SU-DHL-6 (cell line): Measurements from ENCODE around the gene ORAI2.

Source experiments
- H2AFZ ChIP-seq: fragments of 200-600 bp; sonication (generic); 2 replicates; pipeline ENCODE4 v1.6.1; 2014; ENCODE audit warnings: low read depth, mild to moderate bottlenecking, moderate library complexity, mixed read lengths, antibody characterized with exemption, low read length; ENCODE audit not compliant: severe bottlenecking
- H3F3A ChIP-seq: fragments of 200-600 bp; shearing (Covaris generic); 2 replicates; pipeline ENCODE4 v1.6.0; 2016; ENCODE audit warnings: antibody characterized with exemption, mild to moderate bottlenecking; ENCODE audit not compliant: insufficient read depth
- H3K27ac ChIP-seq: fragments of 200-600 bp; sonication (generic); 2 replicates; pipeline ENCODE4 v1.5.1; 2016; ENCODE audit warnings: low read depth, mild to moderate bottlenecking, low read length, moderate library complexity, mixed read lengths
- H3K27me3 ChIP-seq: fragments of 200-600 bp; sonication (generic), shearing (Covaris generic); 2 replicates; pipeline ENCODE4 v1.6.0; 2014; ENCODE audit warnings: mild to moderate bottlenecking, low read length
- H3K36me3 ChIP-seq: fragments of 200-600 bp; sonication (generic); 2 replicates; pipeline ENCODE4 v1.6.1; 2014; ENCODE audit warnings: mild to moderate bottlenecking, low read length, mixed read lengths
- H3K4me2 ChIP-seq: fragments of 300-600, 200-600 bp; shearing (Covaris generic), sonication (generic); 2 replicates; pipeline ENCODE4 v1.6.0; 2014; ENCODE audit warnings: low read length, low read depth, mild to moderate bottlenecking; ENCODE audit not compliant: poor library complexity, severe bottlenecking
- H3K4me3 ChIP-seq: fragments of 200-600 bp; sonication (generic); 2 replicates; pipeline ENCODE4 v1.5.1; 2014; ENCODE audit warnings: antibody characterized with exemption, low read length, mild to moderate bottlenecking, mixed read lengths; ENCODE audit not compliant: insufficient read depth, poor library complexity, severe bottlenecking
- H3K79me2 ChIP-seq: fragments of 200-600 bp; sonication (generic); 2 replicates; pipeline ENCODE4 v1.6.1; 2014; ENCODE audit warnings: mild to moderate bottlenecking, low read length, moderate library complexity; ENCODE audit not compliant: insufficient read depth
- H3K9ac ChIP-seq: fragments of 200-600 bp; sonication (generic); 2 replicates; pipeline ENCODE4 v1.7.0; 2014; ENCODE audit warnings: mild to moderate bottlenecking, low read length
- H3K9me2 ChIP-seq: fragments of 200-600 bp; sonication (generic); replicated peaks from 2 replicates; pipeline ENCODE4 v1.6.1; 2014; ENCODE audit warnings: low read length; ENCODE audit not compliant: insufficient read depth
- H3K9me3 ChIP-seq: fragments of 200-600 bp; sonication (generic); 2 replicates; pipeline ENCODE4 v1.6.1; 2014; ENCODE audit warnings: low read length, mixed read lengths; ENCODE audit not compliant: insufficient read depth
- H4K20me1 ChIP-seq: fragments of 200-600 bp; sonication (generic); 2 replicates; pipeline ENCODE4 v1.6.1; 2014; ENCODE audit warnings: low read depth, mild to moderate bottlenecking, antibody characterized with exemption, low read length, moderate library complexity, mixed read lengths
- CTCF ChIP-seq: fragments of 200-600 bp; sonication (generic); IDR thresholded peaks from one replicate; pipeline ENCODE4 v1.5.1; 2017; ENCODE audit warnings: antibody characterized with exemption, mild to moderate bottlenecking, low read length, moderate library complexity; ENCODE audit not compliant: insufficient read depth, poor library complexity, severe bottlenecking
- EZH2phosphoT487 ChIP-seq: fragments of 200-600 bp; sonication (generic), shearing (Covaris generic); conservative IDR thresholded peaks from 2 replicates; pipeline ENCODE4 v1.6.1; 2018; ENCODE audit warnings: mild to moderate bottlenecking, antibody characterized with exemption, low read length, moderate library complexity, mixed read lengths

The ORAI2 gene

GRCh38 chr7:102469972-102470825 is 36.8 kb downstream of the ORAI2 start:
- Histone ChIP-seq H3K4me3 (no peak overlapping the region), H3K27ac (no peak overlapping the region), H3K9ac (no peak overlapping the region), H3K79me2 (peaks cover 8% of the 10 kb centered on the region; the same call in 1 of the 2 replicates), H2AFZ (no peak overlapping the region), H3K9me3 (no peaks in the 10 kb centered on the region), H3K27me3 (no peaks in the 10 kb centered on the region), H3K9me2 (no peaks in the 10 kb centered on the region), H3F3A (peaks cover 17% of the 10 kb centered on the region; the same call in 1 of the 2 replicates), H4K20me1 (no peaks in the 10 kb centered on the region; the same call in 1 of the 2 replicates), H3K36me3 (no peaks in the 10 kb centered on the region), H3K4me2 (no peak overlapping the region)
- TF ChIP-seq EZH2phosphoT487 (no peak), CTCF (no peak)

- Histone ChIP-seq H3K27ac (no peak overlapping the region), H2AFZ (no peak overlapping the region), H3K4me2 (no peak overlapping the region), H3K27me3 (no peaks in the 10 kb centered on the region), H3K9me3 (no peaks in the 10 kb centered on the region), H3K4me3 (no peak overlapping the region), H3F3A (peaks cover 1% of the 10 kb centered on the region; the same call in 1 of the 2 replicates), H3K9me2 (no peaks in the 10 kb centered on the region), H4K20me1 (no peaks in the 10 kb centered on the region; the same call in 1 of the 2 replicates), H3K79me2 (no peaks in the 10 kb centered on the region), H3K36me3 (no peaks in the 10 kb centered on the region), H3K9ac (no peak overlapping the region)
- TF ChIP-seq CTCF (no peak), EZH2phosphoT487 (no peak)
These were observed 38.4 kb downstream of the ORAI2 start for GRCh38 chr7:102471791-102472125.

- Histone ChIP-seq H3K4me2 (no peak overlapping the region), H2AFZ (no peak overlapping the region), H3K36me3 (no peaks in the 10 kb centered on the region), H3K9me2 (no peaks in the 10 kb centered on the region), H3K27ac (no peak overlapping the region), H3F3A (no peaks in the 10 kb centered on the region), H3K9me3 (no peaks in the 10 kb centered on the region), H3K79me2 (no peaks in the 10 kb centered on the region), H3K4me3 (no peak overlapping the region), H3K9ac (no peak overlapping the region), H3K27me3 (no peaks in the 10 kb centered on the region), H4K20me1 (no peaks in the 10 kb centered on the region; the same call in 1 of the 2 replicates)
- TF ChIP-seq EZH2phosphoT487 (no peak), CTCF (no peak)
These were observed 39.0 kb downstream of the ORAI2 start for GRCh38 chr7:102472126-102473041.
